Hematopoietic multipotent progenitor cell treated with erythropoietin and hydrocortisone succinate and interleukin-3 and kit ligand, for 4 days (in vitro differentiated cells): Measurements from ENCODE around the gene DDX17.

Source experiments
- DNase-seq: peaks from one replicate; pipeline ENCODE4 v3.0.0-alpha.2; 2015

Gene DDX17

DNA sequence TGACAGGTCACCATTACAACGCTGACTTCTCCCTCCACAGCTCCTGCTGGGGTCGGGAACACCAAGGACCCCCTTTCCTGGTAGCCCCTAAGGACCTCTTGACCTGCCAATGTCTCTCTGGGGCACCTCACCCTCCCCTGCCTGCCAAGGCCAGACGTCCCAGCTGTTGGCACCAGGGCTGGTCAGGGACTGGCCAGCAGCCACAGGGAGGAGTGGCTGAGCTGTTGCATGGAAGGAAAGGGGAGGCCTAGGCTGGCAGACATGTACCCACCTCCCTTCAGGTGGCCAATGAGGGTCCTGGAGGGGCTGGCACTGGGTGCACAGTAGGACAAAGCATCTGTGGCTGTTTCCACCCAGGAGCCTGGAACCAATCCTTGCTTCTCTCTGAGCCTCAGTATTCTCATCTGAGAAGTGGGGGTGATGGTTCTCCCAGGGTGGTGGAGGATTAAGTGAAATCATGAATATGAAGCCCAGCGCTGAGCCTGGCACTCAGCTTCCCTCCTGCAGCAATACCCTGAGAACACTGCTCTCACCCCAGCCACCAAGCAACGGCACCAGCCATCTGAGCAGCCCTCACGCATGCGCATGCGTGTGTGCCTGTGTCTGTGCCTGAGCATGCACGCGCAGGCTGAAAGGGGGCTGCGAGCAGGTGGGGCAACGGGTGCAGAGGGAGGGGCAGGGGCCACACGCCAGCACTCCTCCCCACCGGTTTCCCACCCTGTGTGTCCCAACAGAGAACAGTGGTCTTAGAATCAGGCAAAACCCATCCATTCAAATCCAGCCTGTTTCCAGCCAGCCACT, 57.0 kb downstream of the DDX17 start:
- DNase-seq, result no peak

DNA sequence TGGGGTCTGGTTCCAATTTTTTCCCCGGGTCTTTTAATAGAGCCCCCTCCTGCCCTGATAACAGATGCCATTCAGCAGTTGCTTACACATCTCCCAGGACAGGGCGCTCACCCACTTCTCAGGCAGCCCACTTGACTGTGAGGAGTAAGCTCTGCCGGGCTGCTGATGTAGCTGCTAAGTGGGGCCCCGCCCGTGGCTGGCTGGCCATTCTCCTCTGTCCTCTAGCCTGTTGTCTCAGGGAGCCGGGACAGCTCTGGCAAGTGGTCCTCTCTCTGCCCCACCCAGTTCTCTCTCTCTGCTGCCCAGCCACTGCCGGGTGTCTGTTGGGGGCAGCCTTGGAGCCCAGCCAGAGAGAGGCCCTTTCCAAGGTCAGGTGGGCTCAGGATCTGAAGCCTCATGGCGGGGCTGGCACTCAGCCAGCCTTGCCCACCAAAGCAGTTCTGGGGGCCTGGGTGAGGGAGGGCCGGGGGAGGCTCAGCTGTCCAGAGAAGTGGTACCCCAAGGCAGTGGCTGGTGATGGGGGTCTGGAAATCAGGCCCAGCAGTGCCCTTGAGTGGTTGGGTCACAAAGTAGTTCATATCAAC, 60.0 kb downstream of the DDX17 start:
- no peak for DNase-seq

GRCh38 chr22:38444783-38445182, 61.3 kb downstream of the DDX17 start:
- DNase-seq, result no peak

GRCh38 chr22:38443628-38444521, 62.2 kb downstream of the DDX17 start:
- no peak for DNase-seq

DNA sequence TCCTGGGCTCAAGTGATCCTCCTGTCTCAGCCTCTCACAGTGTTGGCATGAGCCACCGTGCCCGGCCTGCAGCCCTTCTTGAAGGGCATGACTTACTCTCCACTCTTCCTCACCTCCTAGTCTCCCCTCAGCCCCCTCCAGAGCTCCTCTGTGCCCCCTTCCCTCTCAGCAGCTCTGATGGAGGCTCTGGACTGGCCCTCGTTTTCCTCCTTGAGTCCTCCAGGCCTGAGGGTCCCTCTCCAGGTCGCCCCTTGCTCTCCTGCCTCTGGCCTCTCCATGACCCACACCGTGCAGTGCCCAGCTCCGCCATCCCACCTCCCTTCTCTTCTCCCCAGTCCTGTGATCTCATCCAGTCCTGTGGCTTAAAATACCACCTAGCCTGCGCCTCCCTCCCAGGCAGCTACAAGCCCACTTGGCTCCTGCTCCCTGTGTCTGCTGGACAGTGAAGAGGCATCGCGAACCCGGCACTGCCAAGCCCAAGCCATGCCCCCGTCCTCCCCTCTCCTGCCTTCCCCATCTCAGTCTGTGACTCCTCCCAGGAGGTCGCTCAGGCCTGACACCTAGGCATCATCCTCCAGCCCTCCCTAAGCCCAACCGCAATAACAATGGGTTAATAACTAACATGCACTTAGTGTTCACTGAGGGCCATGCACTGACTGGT, 63.0 kb downstream of the DDX17 start:
- no peak for DNase-seq

DNA sequence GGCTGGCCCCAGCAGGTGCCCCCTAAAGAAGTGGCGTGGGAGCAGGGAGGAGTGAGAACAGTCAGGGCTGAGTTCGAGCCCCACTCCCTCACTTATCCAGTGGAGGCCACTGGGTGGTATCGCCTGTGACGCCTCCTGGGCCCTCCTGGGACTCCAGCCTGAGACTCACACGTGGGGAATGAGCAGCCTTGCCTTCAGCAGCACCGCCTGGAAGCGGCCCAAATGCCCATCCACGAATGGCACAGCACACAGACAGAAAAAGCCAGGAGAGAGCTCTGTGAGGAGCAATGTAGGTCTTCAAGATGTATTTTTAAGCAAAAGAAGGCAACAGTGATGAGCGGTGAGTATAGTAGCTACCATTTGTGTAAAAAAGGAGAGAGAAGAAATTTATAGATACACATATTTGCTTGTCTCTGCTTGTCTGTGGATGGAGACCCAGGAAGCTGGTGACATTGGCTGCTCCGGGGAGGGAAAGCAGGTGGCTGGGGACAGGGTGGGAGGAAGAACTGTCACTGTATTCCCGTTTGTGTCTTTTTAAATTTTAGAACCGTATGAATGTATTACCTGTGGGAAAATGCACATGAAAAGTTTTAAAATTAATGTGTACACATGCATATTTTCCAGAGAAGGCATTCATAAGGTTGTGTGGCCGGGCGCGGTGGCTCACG, 64.4 kb downstream of the DDX17 start:
- no peak for DNase-seq

DNA sequence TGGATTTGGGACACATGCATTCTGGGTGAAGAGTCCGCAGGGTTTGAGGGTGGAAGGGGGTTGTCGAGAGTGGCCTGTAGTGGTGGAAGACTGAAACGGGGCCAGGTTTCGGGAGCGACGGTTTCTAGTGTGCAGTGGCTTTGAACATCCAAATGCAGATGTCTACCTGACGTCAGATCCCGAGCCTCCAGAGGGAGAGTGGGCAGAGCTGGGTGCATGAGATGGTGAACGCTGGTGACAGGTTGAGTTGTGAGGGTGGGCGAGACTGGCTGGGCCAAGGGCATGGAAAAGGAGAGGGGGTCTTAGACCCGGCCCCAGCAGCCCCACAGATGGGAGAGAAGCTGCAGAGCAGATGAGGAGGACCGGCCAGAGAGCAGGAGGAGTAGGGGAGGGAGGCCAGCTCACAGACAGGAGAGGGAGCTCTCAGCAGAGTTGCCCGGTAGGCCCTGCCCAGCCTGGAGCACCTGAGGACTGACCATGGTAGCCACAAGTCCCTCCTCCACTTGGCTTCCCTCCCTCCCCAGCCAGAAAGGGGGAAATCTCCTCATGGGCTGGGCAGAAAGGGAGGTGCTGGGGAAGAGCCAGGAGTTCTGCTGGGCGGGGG, 65.3 kb downstream of the DDX17 start:
- no peak for DNase-seq

- no peak for DNase-seq
These were observed 68.7 kb downstream of the DDX17 start for GRCh38 chr22:38437416-38437815.

DNA sequence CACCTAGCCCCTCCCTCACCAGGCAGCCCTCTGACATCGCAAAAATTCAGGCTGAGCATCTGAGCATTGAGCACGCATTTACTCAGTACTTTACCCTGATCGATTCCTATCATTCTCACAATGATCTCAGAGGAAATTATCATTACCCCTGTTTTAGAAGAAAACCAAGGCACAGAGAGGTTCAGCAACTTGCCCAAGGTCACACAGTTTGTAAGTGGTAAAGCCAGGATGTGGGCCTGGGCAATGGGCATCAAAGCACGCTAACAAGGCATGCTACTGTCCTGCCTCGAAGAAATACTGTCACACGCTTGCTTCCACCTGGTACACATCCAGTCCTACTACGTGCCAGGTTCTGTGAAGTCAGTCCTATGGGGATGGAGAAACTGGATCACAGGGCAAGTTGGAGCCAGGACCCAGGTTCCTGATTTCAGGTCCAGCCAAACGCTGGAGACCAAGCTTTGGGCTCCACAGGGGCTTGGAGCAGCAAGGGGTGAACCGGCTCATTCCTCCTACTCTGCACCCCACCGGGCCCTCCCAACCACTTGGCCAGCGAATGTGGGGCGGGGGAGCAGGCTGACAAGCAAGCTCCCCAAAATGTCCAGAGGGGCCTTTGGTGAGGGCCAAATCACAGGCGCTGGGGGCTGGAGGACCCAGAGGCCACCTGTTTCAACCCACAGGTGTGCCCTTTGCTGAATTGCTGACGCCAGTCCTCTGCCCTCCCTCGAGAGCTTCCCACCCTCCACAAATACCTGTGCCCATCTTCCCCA, 69.3 kb downstream of the DDX17 start:
- DNase-seq, result no peak

- no peak for DNase-seq
These were observed 70.1 kb downstream of the DDX17 start for GRCh38 chr22:38435965-38436364.

- no peak for DNase-seq
These were observed 71.1 kb downstream of the DDX17 start for GRCh38 chr22:38435010-38435409.

- no peak for DNase-seq
These were observed 72.2 kb downstream of the DDX17 start for GRCh38 chr22:38433871-38434270.
